ENCODE results near the gene B4GALNT4.

DNA sequence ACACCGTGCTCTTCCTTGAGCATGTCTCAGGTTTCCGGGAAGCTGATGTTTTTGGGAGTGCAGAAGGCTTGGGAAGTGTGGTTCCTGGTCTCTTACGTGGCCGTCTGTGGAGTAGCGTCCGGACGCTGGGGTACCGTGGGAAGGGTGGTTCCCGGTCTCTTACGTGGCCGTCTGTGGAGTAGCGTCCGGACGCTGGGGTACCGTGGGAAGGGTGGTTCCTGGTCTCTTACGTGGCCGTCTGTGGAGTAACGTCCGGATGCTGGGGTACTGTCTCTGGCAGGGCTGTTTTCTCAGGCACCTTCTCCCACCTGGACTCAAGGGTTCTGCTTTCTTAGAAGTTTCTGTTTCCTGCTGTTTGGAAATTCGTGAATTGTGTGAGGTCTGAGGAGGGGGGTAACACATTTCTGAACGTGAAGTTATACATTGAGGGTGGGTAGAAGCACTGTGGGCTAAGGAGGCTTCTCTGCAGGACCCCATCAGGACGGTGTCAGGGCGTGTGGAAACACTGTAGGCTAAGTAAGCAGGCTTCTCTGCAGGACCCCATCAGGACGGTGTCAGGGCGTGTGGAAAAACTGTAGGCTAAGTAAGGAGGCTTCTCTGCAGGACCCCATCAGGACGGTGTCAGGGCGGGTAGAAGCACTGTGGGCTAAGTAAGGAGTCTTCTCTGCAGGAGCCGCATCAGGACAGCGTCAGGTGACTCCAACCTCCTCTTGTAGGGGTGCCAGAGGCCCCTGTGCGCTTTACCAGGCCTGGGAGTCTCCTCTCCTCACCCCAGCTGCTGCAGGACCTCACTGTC, 43.3 kb upstream of the B4GALNT4 start:
- TF ChIP-seq, protein P1, sequence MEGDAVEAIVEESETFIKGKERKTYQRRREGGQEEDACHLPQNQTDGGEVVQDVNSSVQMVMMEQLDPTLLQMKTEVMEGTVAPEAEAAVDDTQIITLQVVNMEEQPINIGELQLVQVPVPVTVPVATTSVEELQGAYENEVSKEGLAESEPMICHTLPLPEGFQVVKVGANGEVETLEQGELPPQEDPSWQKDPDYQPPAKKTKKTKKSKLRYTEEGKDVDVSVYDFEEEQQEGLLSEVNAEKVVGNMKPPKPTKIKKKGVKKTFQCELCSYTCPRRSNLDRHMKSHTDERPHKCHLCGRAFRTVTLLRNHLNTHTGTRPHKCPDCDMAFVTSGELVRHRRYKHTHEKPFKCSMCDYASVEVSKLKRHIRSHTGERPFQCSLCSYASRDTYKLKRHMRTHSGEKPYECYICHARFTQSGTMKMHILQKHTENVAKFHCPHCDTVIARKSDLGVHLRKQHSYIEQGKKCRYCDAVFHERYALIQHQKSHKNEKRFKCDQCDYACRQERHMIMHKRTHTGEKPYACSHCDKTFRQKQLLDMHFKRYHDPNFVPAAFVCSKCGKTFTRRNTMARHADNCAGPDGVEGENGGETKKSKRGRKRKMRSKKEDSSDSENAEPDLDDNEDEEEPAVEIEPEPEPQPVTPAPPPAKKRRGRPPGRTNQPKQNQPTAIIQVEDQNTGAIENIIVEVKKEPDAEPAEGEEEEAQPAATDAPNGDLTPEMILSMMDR (IDR thresholded peaks at IDR 0.05), result no peak
- no peak for TF ChIP-seq ZFX (IDR thresholded peaks at IDR 0.05; ENCODE audit: borderline replicate concordance)
